H9 (cell line): ENCODE data around the gene ATG9B. TPM values are rescaled to one million over a fixed set of nuclear protein-coding genes. Genes with fewer than 3 reads are reported as not detected.

Experiments
- DNase-seq: peaks from one replicate; pipeline ENCODE4 v3.0.0-alpha.2; 2017
- H2AFZ ChIP-seq: one replicate; pipeline ENCODE4 v1.6.1; 2013; ENCODE audit warnings: mild to moderate bottlenecking, low read length, control low read depth, moderate library complexity
- H2AK5ac ChIP-seq: 2 replicates; pipeline ENCODE4 v1.6.1; 2013; ENCODE audit warnings: low read length, control low read depth, mixed read lengths; ENCODE audit not compliant: insufficient read length
- H2BK120ac ChIP-seq: one replicate; pipeline ENCODE4 v1.6.1; 2013; ENCODE audit warnings: low read depth, mild to moderate bottlenecking, low read length, control low read depth, inconsistent platforms; ENCODE audit not compliant: poor library complexity, severe bottlenecking
- H2BK12ac ChIP-seq: 2 replicates; pipeline ENCODE4 v1.6.1; 2013; ENCODE audit warnings: low read length, control low read depth, mixed read lengths, low read depth; ENCODE audit not compliant: insufficient read length
- H2BK15ac ChIP-seq: 2 replicates; pipeline ENCODE4 v1.6.1; 2013; ENCODE audit warnings: low read depth, low read length, control low read depth
- H2BK20ac ChIP-seq: one replicate; pipeline ENCODE4 v1.6.1; 2013; ENCODE audit warnings: low read depth, mild to moderate bottlenecking, low read length, control low read depth, inconsistent platforms; ENCODE audit not compliant: poor library complexity, severe bottlenecking
- H2BK5ac ChIP-seq: 2 replicates; pipeline ENCODE4 v1.6.1; 2013; ENCODE audit warnings: low read length, control low read depth, mixed read lengths; ENCODE audit not compliant: insufficient read length
- H3K14ac ChIP-seq: 2 replicates; pipeline ENCODE4 v1.6.1; 2013; ENCODE audit warnings: low read length, control low read depth; ENCODE audit not compliant: insufficient read depth
- H3K18ac ChIP-seq: 2 replicates; pipeline ENCODE4 v1.6.1; 2013; ENCODE audit warnings: low read depth, mild to moderate bottlenecking, mixed read lengths, low read length, control low read depth; ENCODE audit not compliant: insufficient read length
- H3K23ac ChIP-seq: 2 replicates; pipeline ENCODE4 v1.6.1; 2013; ENCODE audit warnings: low read length, control low read depth, mixed read lengths, low read depth; ENCODE audit not compliant: insufficient read length
- H3K23me2 ChIP-seq: 2 replicates; pipeline ENCODE4 v1.6.1; 2013; ENCODE audit warnings: low read depth, mild to moderate bottlenecking, mixed read lengths, low read length, control low read depth; ENCODE audit not compliant: insufficient read length, poor library complexity, severe bottlenecking
- H3K27ac ChIP-seq: 2 replicates; pipeline ENCODE4 v1.5.1; 2013; ENCODE audit warnings: low read length, control low read depth, mixed read lengths, low read depth; ENCODE audit not compliant: insufficient read length
- H3K27me3 ChIP-seq: 2 replicates; pipeline ENCODE4 v1.6.1; 2013; ENCODE audit warnings: low read length, control low read depth, inconsistent platforms; ENCODE audit not compliant: insufficient read depth
- H3K4ac ChIP-seq: 2 replicates; pipeline ENCODE4 v1.6.1; 2013; ENCODE audit warnings: low read depth, mild to moderate bottlenecking, control low read depth, inconsistent platforms, low read length, moderate library complexity
- H3K4me1 ChIP-seq: 2 replicates; pipeline ENCODE4 v1.6.1; 2013; ENCODE audit warnings: low read length, control low read depth, inconsistent platforms; ENCODE audit not compliant: insufficient read depth
- H3K4me2 ChIP-seq: 2 replicates; pipeline ENCODE4 v1.6.1; 2013; ENCODE audit warnings: low read length, control low read depth, mixed read lengths; ENCODE audit not compliant: insufficient read length, insufficient read depth
- H3K56ac ChIP-seq: 2 replicates; pipeline ENCODE4 v1.6.1; 2013; ENCODE audit warnings: low read depth, mild to moderate bottlenecking, mixed read lengths, low read length, control low read depth; ENCODE audit not compliant: insufficient read length
- H3K79me1 ChIP-seq: 2 replicates; pipeline ENCODE4 v1.6.1; 2013; ENCODE audit warnings: low read depth, mild to moderate bottlenecking, moderate library complexity, low read length, control low read depth, inconsistent platforms; ENCODE audit not compliant: insufficient read depth, poor library complexity, severe bottlenecking
- H3K79me2 ChIP-seq: 2 replicates; pipeline ENCODE4 v1.6.1; 2013; ENCODE audit warnings: low read length, control low read depth, inconsistent platforms; ENCODE audit not compliant: insufficient read depth
- H3K9ac ChIP-seq: 2 replicates; pipeline ENCODE4 v1.6.1; 2013; ENCODE audit warnings: low read length, control low read depth, mixed read lengths; ENCODE audit not compliant: insufficient read length; ENCODE audit errors: extremely low read depth
- H3K9me3 ChIP-seq: one replicate; pipeline ENCODE4 v1.6.1; 2013; ENCODE audit warnings: low read depth, low read length, inconsistent platforms; ENCODE audit not compliant: control insufficient read depth
- H3T11ph ChIP-seq: one replicate; pipeline ENCODE4 v1.6.1; 2013; ENCODE audit warnings: mild to moderate bottlenecking, low read length, control low read depth, inconsistent platforms
- H4K20me1 ChIP-seq: one replicate; pipeline ENCODE4 v1.6.1; 2013; ENCODE audit not compliant: control insufficient read depth, insufficient read length, insufficient read depth
- H4K5ac ChIP-seq: 2 replicates; pipeline ENCODE4 v1.6.1; 2013; ENCODE audit warnings: low read depth, mild to moderate bottlenecking, mixed read lengths, low read length, control low read depth; ENCODE audit not compliant: insufficient read length
- H4K8ac ChIP-seq: replicated peaks from 2 replicates; pipeline ENCODE4 v1.6.1; 2013; ENCODE audit warnings: low read length, control low read depth, mixed read lengths, low read depth; ENCODE audit not compliant: insufficient read length
- H4K91ac ChIP-seq: 2 replicates; pipeline ENCODE4 v1.6.1; 2013; ENCODE audit warnings: low read depth, mild to moderate bottlenecking, moderate library complexity, mixed read lengths, low read length, control low read depth; ENCODE audit not compliant: insufficient read length
- H3K27ac Mint-ChIP-seq, 3 experiments: 2 replicates in 2 of 3; 3 replicates in 1 of 3; pipeline ENCODE4 v1.8.0; 2020 to 2021; ENCODE audit warnings: mixed read lengths in 3 of 3, mild to moderate bottlenecking in 1 of 3, moderate library complexity in 1 of 3
- H3K27me3 Mint-ChIP-seq: 2 replicates; pipeline ENCODE4 v1.8.0; 2021; ENCODE audit warnings: low read depth, mild to moderate bottlenecking, moderate library complexity, mixed read lengths
- H3K36me3 Mint-ChIP-seq, 3 experiments: 2 replicates in 2 of 3; 3 replicates in 1 of 3; pipeline ENCODE4 v1.8.0; 2020 to 2021; ENCODE audit warnings: low read depth in 3 of 3, mixed read lengths in 3 of 3; ENCODE audit not compliant: insufficient read depth in 1 of 3
- H3K4me1 Mint-ChIP-seq, 2 experiments: 2 replicates each; pipeline ENCODE4 v1.8.0; 2020; ENCODE audit warnings: mixed read lengths in 2 of 2
- H3K4me3 Mint-ChIP-seq, 2 experiments: 2 replicates in 1 of 2; 3 replicates in 1 of 2; pipeline ENCODE4 v1.8.0; 2020 to 2021; ENCODE audit warnings: mild to moderate bottlenecking in 2 of 2, mixed read lengths in 2 of 2, moderate library complexity in 1 of 2
- H3K9me3 Mint-ChIP-seq, 2 experiments: 2 replicates in 1 of 2; 3 replicates in 1 of 2; pipeline ENCODE4 v1.8.0; 2020; ENCODE audit warnings: mild to moderate bottlenecking in 2 of 2, mixed read lengths in 2 of 2, moderate library complexity in 1 of 2
- CTCF ChIP-seq: fragments of 200-600 bp; sonication (generic); conservative IDR thresholded peaks from 3 replicates; pipeline ENCODE4 v1.8.0; 2021; ENCODE audit warnings: antibody characterized with exemption, mild to moderate bottlenecking
- WGBS: extraction: QIAGEN DNeasy Blood & Tissue Kit; methylation state at CpG from one replicate; pipeline ENCODE4 v1.1.7; 2013; ENCODE audit warnings: missing lambda C conversion rate, low lambda C conversion rate, mixed read lengths; ENCODE audit not compliant: insufficient read length; ENCODE audit errors: extremely low coverage; 5-methylcytosine and 5-hydroxymethylcytosine counted together
- total RNA-seq: library from RNA; stranded (reverse); gene quantifications from 2 replicates; pipeline ENCODE4 v1.2.1, GENCODE V29; 2021

Gene ATG9B
- total RNA-seq, 1 experiment from 2014 or later: 1.5 TPM

- Mint-ChIP-seq H3K36me3 (peaks cover 1 to 6% (median 5%) of the 10 kb centered on the region in 3 experiments; a peak in 5 of 7 replicates), H3K27ac (peak overlapping the region in 1 of 3 experiments; percentile 92; a peak in 2 of 7 replicates), H3K4me1 (peaks cover 21 to 49% of the 10 kb centered on the region in 2 experiments), H3K4me3 (peak overlapping the region; percentile 49 to 70), H3K9me3 (no peaks in the 10 kb centered on the region), H3K27me3 (peaks cover 33% of the 10 kb centered on the region)
- Histone ChIP-seq H3K27ac (no peak overlapping the region), H2AK5ac (no peak overlapping the region), H3K4ac (no peak overlapping the region), H2BK120ac (no peak overlapping the region), H4K8ac (no peak overlapping the region), H3K56ac (no peak overlapping the region), H3K9me3 (no peaks in the 10 kb centered on the region), H3K23ac (no peak overlapping the region), H3K79me1 (no peaks in the 10 kb centered on the region), H3K79me2 (no peaks in the 10 kb centered on the region), H2BK15ac (no peak overlapping the region), H3K9ac (no peak overlapping the region), H4K91ac (no peak overlapping the region), H2BK12ac (no peak overlapping the region), H3K4me2 (peak overlapping the region; percentile 9), H3K4me1 (peaks cover 4% of the 10 kb centered on the region; the same call in 1 of the 2 replicates), H3K14ac (peak overlapping the region; percentile 74), H3K23me2 (peaks cover 4% of the 10 kb centered on the region), H3T11ph (no peak overlapping the region), H4K20me1 (no peaks in the 10 kb centered on the region), H2AFZ (no peak overlapping the region), H4K5ac (no peak overlapping the region), H3K18ac (peak overlapping the region; percentile 77), H3K27me3 (no peaks in the 10 kb centered on the region), H2BK5ac (no peak overlapping the region), H2BK20ac (no peak overlapping the region)
- no CpG with 5 or more reads among the region's 18 CpGs for WGBS
- peak; percentile 49 for DNase-seq
- no peak for TF ChIP-seq CTCF
Observed at GRCh38 chr7:151010307-151011096, 13.8 kb downstream of the ATG9B start.
